Measurements from ENCODE around the gene ZBED5.
A peak's percentile ranks its signal among the peaks of the same experiment; 100 is the strongest.

ZBED5 gene

DNA sequence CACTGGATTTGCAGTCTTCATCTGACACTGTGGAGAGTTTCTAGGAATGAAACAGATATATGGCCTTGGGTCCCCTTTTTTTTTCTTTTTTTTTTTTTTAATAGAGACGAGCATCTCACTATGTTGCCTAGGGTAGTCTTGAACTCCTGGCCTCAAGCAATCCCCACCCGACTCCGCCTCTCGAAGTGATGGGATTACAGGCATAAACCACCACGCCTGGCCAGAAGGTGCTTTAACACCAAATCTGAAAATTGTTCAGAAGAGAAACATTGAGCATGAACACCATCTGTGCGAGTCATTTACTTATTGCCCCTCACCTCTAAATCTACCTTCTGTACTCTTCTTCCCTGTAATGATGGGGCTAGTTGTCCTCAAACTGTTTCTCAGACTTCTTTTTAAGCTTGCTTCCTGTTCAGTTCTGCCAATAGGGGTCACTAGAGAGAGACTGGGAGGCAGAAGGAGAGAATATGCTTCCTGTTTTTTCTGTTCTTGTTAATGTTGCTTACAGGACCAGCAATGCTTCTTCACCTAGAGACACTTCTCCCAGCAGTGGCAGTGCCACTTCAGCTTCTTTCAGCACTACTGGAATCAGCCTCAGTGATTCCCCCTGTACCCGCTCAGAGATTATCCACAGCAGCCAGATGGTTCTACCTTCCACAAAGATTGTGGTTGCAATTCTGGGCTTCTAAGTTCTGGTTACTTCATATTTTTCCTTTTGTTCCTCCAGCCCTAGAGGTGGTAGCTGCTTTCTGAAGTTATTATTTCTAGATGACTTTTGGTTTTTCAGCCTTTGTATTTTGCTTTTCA, 20.8 kb upstream of the ZBED5 start:
- DNase-seq (ENCODE audit: low read depth, low spot score) = peak; percentile 65

DNA sequence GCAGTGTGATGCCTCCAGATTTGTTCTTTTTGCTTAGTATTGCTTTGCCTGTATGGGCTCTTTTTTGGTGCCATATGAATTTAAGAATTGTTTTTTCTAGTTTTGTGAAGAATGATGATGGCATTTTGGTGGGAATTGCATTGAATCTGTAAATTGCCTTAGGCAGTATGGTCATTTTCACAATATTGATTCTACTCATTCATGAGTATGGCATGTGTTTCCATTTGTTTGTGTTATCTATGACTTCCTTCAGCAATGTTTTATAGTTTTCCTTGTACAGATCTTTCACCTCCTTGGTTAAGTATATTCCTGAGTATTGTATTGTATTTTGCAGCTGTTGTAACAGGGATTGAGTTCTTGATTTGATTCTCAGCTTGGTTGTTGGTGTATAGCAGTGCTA, 18.3 kb upstream of the ZBED5 start:
- no peak for DNase-seq (ENCODE audit: low read depth, low spot score)

DNA sequence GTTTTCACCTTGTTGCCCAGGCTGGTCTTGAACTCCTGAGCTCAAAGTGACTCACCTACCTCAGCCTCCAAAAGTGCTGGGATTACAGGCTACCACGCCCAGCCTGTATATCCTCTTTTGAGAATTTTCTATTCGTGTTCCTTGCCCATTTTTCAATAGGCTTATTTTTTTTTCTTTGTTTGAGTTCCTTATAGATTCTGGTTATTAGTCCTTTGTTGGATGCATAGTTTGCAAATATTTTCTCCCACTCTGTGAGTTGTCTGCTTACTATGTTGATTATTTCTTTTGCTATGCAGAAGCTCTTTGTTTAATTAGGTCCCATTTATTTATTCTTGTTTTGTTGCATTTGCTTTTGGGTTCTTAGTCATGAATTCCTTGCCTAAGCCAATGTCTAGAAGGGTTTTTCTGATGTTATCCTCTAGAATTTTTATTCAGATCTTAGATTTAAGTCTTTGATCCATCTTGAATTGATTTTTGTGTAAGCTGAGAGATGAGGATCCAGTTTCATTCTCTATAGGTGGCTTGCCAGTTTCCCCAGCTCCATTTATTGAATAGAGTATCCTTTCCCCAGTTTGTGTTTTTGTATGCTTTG, 17.7 kb upstream of the ZBED5 start:
- DNase-seq (ENCODE audit: low read depth, low spot score) = no peak

DNA sequence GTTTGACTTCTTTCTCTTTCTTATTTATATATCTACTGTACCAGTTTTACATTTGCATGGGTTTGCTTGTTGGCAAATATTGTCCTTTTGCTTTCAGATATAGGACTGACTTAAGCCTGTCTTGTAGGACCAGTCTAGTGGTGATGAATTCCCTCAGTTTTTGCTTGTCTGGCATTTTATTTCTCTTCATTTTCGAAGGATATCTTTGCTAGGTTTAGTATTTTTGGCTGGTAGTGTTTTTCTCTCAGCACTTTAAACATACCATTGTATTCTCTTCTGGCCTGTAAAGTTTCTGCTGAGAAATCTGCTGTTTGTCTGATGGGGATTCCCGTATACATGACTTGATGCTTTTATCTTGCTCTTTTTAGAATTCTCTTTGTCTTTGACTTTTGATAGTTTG, 14.2 kb upstream of the ZBED5 start:
- no peak for DNase-seq (ENCODE audit: low read depth, low spot score)

DNA sequence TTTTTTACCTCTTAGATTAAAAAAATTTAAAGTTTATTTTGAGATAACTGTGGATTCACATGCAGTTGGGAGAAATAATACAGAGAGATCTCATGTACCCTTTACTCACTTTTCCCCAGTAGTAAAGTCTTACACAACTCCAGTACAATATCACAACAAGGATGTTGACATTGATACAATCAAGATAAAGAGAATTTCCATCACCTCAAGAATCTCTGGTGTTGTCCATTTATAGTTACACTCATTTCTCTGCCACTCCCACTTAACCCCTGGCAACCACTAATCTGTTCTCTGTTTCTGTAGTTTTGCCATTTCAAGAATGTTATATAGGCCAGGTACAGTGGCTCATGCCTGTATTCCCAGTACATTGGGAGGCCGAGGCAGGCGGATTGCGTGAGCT, 10.5 kb upstream of the ZBED5 start:
- DNase-seq (ENCODE audit: low read depth, low spot score) = no peak

DNA sequence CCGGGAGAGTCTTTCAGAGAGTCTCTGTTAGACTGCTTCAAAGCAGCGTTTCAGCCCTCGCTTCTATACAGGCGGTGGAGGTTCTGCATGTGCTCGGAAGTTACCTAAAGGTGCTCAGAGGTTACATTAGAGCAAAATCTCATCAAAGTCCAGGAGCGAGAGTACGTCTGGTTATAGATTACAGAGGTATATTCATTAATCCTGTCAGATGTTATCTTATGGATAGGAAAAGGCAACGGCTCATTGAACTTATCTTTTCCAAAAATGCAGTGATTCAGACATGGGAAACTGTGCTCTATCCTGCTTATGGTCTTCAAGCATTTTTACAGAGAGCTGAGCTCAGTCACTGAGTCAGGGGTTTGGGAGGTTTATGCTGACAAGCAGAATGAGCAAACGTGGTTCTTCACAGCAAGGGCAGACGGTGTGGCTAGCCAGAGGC, 9.1 kb upstream of the ZBED5 start:
- peak; percentile 58 for DNase-seq (ENCODE audit: low read depth, low spot score)

DNA sequence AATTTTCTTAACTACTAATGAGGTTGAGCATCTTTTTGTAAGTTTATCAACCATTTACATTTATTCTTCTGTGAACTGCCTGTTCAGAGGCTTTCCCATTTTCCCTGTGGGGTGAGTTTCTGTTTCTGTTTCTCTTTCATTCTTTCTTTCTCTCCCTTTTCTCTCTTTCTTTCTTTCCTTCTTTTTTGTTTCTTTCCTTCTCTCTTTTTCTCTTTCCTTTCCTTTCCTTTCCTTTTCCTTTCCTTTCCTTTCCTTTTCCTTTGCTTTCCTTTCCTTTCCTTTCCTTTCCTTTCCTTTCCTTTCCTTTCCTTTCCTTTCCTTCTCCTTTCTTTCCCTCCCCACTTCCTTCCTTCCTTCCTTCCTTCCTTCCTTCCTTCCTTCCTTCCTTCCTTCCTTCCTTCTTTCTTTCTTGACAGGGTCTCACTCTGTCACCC, 8.0 kb upstream of the ZBED5 start:
- DNase-seq (ENCODE audit: low read depth, low spot score) = no peak

DNA sequence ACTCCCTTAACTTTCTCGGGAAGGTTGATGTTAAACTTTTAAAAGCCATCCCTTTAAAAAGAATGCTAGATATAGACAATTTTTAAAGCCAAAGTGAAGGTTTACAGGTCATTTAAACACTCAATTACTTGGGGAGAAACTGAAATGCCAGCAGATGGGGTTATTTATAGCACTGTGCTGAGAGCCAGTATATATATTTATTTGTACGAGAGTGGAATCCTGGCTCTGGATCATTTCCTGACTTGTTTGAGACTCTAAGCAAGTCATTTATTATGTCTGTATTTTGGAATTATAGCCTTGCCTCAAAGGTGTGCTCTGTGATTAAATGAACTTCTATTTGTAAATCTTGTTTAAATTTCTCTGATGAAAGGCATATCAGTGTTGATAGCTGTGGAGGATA, 6.8 kb upstream of the ZBED5 start:
- DNase-seq (ENCODE audit: low read depth, low spot score) = no peak

DNA sequence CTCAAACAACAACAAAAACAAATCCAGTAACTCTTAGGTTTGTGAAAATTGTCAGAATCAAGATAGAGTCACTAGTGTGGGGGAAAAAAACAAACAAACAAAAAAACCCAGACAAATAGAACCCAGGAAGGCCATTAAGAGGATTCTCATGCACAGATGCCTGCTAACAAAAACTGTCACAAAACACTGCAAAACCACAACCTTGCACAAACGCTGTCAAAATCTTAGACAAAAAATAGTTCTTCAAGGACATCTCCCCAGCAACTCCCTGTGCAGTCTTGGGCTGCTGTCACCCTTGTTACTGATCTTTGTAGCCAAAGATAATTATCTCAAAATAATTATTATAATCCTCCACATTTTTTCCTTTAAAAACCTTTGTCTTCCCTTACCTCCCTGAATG, 4.6 kb upstream of the ZBED5 start:
- peak; percentile 6 for DNase-seq (ENCODE audit: low read depth, low spot score)

DNA sequence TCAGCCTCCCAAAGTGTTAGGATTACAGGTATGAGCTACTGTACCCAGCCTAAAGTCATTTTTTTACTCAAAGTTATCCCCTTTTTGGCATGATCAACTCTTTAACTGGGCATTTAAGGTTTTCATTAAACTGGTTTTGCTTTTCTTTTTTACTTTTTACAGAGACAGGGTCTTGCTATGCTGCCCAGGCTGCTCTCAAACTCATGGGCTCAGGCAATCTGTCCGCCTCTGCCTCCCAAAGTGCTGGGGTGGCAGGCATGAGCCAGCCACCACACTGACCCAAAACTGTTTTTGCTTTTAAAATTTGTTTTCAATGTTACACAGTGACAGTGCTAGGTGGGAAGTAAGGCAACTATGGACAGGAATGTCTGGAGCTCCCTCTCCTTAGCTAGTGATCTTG, 3.9 kb upstream of the ZBED5 start:
- DNase-seq (ENCODE audit: low read depth, low spot score) = no peak

DNA sequence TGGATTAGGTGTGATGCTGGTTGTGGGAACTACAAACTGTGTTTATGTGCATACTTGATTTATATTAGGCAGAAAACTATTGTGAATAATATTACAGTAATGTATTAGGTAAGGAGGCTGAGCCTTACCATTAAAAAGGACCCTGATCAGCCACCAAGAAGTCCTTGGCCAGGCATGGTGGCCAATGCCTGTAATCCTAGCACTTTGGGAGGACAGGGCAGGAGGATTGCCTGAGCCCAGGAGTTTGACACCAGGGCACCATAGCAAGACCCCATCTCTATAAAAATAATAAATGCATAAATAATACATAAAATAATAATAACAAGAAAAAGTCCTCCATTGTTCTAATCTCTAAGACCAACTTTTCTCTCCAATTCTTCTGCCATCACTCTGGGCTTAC, 3.2 kb upstream of the ZBED5 start:
- no peak for DNase-seq (ENCODE audit: low read depth, low spot score)

DNA sequence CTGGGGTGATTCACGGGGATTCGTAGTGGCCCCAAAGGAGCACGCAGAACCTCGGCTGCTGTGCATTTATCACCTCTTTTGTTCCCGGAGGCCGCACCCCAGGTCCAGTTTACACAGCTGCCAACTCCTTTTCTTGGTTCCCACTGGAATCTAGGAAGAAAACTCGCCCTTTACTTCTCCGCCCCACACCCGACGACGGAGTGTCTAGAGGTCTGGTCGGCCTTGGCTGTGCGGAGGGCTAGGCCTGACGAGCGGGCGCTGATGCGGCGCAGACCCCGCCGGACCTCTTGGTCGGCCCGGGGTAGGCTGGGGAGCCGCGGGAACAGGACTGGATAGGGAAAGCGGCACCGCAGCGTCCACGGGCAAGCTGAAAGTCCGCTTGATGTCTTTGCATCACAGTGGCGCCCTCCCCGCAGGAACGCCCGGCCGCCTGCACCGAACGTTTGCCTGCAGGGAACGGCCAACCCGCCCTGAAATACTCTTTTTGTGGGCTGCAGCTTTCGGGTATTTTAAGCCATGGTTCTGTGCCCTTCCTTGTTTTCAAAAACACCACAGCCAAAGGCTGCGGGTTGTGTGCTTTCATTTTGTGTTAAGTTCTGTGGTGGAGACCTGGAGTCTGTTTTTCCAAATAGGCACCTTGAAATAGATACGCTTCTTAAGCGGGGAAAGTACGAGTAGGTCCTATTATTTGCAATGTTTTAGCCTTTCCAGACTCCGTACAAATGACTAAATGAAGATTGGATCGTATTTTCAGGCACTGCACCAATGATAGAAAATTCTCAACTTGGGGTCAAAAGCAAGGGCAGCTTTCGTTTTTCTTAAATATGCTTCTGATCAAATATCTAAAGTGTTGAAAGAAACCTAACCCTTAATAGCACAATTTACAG, 829 bp upstream of the ZBED5 start:
- no peak for DNase-seq (ENCODE audit: low read depth, low spot score)

DNA sequence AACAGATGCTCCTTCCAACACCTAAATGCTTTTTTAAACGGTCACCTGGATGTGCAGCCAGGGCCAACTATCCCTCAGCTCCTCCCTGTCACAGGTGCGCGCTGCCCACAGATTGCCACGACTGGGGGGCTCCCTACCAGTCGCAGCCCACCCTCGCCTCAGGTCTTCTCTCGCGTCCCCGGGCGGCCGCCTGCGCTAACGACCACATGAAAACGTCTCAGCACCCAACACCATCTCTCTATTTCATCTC, 469 bp downstream of the ZBED5 start:
- DNase-seq (ENCODE audit: low read depth, low spot score) = no peak

DNA sequence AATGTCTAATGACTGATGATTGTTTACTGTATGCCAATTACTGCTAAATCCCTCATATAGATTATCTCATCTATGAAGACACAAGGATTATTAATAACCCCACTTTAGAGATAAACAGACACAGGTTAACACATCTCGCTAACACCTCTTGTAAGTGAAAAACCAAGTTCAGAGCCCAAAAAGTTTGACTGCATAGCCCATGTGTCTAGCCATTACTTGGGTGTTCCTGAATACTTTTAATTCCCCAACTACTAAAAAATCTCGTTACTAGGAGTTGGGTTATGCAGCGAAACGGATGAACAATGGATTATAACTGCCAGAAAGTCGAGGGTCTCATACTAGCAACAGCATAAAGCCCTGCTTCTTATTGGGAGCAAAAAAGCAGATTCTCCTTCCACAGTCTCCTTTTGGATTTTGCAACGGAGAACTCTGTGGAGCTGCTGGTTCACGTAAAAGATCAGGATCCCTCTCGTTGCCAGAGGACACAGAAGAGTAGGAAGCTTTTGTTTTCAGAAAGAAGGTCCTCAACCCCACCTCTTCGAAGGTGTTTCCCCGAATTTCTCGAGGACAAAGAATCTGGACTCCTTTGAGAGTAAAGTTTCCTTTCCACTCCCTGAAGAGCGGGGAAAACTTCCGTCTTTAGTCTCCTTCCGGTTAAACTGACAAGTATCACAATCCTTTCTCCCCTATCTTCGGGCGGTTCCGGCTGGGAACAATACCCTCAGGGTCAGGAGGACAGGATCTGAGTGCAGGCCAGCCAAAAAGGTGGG, 979 bp downstream of the ZBED5 start:
- DNase-seq (ENCODE audit: low read depth, low spot score) = peak; percentile 58

DNA sequence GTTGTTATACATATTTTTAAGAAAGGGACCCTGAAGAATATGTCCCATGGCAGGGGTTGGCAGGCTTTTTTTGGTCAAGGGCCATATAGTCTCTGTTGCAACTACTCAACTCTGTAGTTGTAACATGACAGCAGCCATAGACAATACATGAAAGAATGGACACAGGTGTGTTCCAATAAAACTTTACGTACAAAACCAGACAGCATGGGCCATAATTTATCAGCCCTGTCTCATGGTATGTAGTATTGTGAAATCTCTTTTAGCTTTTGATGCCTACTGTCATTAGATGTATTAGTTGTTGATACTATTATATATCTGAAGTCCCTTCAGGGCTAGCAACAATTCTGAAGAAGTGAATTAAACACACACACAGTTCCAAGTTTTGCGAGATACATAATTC, 2.6 kb downstream of the ZBED5 start:
- DNase-seq (ENCODE audit: low read depth, low spot score) = no peak

DNA sequence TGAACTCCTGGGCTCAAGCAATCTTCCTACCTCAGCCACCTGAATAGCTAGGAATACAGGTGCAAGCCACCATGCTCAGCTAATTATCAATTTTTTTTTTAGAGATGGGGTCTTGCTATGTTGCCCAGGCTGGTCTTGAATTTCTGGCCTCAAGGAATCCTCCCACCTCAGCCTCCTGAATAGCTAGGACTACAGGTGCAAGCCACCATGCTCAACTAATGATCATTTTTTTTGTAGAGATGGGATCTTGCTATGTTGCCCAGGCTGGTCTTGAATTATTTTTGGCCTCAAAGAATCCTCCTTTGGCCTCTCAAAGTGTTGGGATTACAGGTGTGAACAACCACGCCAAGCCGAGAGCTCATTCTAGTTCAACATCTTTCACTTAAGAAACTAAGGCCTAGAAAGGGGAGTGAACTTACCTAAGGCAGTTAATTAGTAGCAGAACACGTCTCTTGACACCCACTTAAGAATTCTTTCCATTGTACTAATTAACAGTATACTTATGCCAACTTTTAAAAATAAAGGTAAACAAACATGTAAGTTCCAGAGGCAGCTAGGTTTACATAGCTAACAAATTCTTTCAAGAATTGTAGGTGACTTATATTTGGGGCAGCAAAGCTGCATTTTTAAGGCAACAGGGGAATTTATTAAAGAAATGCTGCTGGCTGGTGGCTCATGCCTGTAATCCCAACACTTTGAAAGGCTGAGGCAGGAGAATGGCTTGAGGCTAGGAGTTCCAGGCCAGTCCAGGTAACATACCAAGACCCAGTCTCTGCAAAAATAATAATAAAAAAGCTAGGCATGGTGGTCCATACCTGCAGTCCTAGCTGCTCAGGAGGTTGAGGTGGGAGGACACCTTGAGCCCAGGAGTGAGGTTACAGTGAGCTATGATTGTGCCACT, 9.6 kb downstream of the ZBED5 start:
- no peak for DNase-seq (ENCODE audit: low read depth, low spot score)

DNA sequence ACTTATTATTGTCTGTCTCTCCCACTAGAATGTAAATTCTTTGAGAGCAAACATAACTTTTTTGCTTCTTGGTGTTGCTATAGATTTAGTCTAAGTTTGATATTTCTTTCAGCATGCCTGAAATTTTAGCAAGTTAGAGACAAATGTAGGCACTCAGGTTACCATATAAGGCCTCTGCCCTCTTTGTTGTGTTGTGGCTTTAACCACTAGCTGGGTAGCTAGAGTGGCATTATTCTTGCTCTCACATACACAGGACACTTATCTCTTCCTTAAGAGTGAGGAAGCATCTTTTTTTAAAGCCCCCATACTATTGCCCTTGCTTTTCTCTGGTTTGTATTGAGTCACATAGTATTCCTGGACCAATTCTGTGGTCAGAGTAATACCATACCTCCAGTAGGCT, 11.2 kb downstream of the ZBED5 start:
- DNase-seq (ENCODE audit: low read depth, low spot score) = no peak

DNA sequence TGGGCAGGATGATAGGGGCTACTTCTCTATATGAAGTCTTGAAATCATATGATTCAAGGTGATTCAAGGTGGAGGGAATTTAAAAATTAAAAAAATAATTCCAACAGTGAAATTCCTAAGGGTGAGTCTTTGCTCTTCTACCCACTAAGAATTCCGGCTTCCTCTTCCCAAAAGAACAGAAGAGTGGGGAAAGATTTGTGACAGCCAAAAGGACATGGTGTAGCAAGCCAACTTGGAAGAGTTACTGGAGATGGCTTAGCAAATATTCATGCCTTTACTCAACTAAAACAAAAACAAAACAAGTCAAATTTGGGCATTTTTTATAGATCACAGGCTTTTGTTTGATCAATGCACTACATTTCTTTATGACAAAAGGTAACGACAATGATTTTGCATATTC, 12.3 kb downstream of the ZBED5 start:
- no peak for DNase-seq (ENCODE audit: low read depth, low spot score)

DNA sequence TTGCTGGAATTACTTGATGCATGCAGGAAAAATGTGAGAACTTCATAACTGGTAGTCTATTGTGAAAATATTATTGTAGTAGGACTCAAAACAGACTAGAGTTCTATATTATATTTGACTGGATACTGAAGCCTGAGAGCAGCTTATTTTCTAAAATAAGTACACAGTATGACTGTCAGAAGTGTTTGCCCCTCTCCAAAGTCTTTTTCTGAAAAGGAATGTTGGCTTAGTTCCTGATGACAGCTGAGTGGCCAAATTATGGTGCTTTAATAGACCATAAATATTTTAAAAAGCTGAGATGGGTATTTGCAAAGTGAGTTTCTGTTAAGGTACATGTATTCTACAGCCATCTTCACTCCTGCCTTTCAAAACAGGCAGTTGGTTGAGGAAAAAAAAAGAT, 13.1 kb downstream of the ZBED5 start:
- no peak for DNase-seq (ENCODE audit: low read depth, low spot score)

DNA sequence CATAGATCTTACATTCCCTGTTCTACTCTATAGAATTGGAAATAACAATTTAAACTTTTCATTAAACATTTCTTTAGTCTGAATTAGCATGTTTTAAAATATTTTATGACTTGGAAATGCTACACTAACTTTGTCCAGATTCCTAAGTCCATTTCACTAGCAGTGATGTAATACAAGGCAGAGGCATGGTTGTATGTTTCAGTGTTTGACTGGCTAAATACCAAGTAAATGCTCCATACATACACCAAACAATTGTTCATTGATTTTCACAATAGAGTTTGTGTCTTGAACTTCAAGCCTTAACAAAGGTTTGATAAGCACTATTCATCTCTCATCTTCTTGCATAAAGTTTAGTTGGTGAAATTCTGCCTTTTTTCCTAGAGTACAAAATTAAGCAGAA, 13.5 kb downstream of the ZBED5 start:
- DNase-seq (ENCODE audit: low read depth, low spot score) = no peak

DNA sequence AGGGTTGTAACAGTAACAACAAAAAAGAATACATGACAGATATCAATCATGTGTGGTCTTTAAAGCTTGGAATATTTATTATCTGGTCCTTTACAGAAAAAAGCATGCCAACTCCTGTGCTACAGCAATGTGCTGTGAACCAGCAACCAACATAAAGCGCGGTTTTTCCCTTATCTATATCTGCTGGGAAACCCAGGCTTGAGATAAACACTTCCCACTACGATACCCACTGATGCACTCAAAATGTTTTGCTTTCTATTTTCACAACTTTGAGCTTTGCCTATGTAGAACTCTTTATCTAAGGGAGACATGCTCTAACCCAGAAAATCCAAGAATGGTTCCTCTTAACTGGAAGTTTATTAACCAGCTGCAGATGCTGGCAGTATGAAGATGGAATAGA, 19.0 kb downstream of the ZBED5 start:
- DNase-seq (ENCODE audit: low read depth, low spot score) = no peak

Measured in astrocyte of the hippocampus (primary cell).